H1 (cell line): Measurements from ENCODE around the gene QRICH2.

Experiments
- BCL11A ChIP-seq, 2 experiments: IDR thresholded peaks; one replicate each; pipeline ENCODE4 v1.6.1; 2011; ENCODE audit warnings: low read depth in 2 of 2, low read length in 2 of 2, mild to moderate bottlenecking in 2 of 2
- CHD2 ChIP-seq: IDR thresholded peaks from 2 replicates; pipeline ENCODE4 v1.6.1; 2012; ENCODE audit warnings: low read length, improper control_type of control experiment
- CREB1 ChIP-seq: IDR thresholded peaks from 2 replicates; pipeline ENCODE4 v1.6.1; 2012; ENCODE audit warnings: inconsistent platforms
- CTCF ChIP-seq, 3 experiments: IDR thresholded peaks; 1 replicate in 2 of 3; 2 replicates in 1 of 3; pipeline versions ENCODE4 v1.5.1 to v1.6.1; 2011; ENCODE audit warnings: low read length in 3 of 3, mild to moderate bottlenecking in 3 of 3, inconsistent platforms in 2 of 3, low read depth in 1 of 3, moderate library complexity in 1 of 3; ENCODE audit not compliant: insufficient read depth in 1 of 3; ENCODE audit errors: control extremely low read depth in 1 of 3
- EP300 ChIP-seq, 2 experiments: IDR thresholded peaks; 1 replicate in 1 of 2; 2 replicates in 1 of 2; pipeline ENCODE4 v1.6.1; 2011 to 2012; ENCODE audit warnings: low read depth in 2 of 2, low read length in 2 of 2, mild to moderate bottlenecking in 2 of 2, borderline replicate concordance in 1 of 2, inconsistent platforms in 1 of 2, moderate library complexity in 1 of 2
- EZH2 ChIP-seq: fragments of 200-600 bp; sonication (generic); IDR thresholded peaks from 2 replicates; pipeline ENCODE4 v1.7.1; 2012; ENCODE audit warnings: low read depth, mild to moderate bottlenecking, moderate library complexity, low read length, inconsistent platforms; ENCODE audit not compliant: severe bottlenecking
- MAFK ChIP-seq: IDR thresholded peaks from 2 replicates; pipeline ENCODE4 v1.6.1; 2012; ENCODE audit warnings: low read depth, mild to moderate bottlenecking, improper control_type of control experiment, low read length
- POLR2A ChIP-seq, 2 experiments: IDR thresholded peaks; 1 replicate in 1 of 2; 2 replicates in 1 of 2; pipeline ENCODE4 v1.6.1; 2011; ENCODE audit warnings: low read depth in 2 of 2, low read length in 2 of 2, mild to moderate bottlenecking in 2 of 2; ENCODE audit errors: control extremely low read depth in 1 of 2
- RNF2 ChIP-seq: fragments of 200-900, 300-1000 bp; sonication (generic); IDR thresholded peaks from 2 replicates; pipeline ENCODE4 v1.7.1; 2016; ENCODE audit warnings: borderline replicate concordance, low read depth, mild to moderate bottlenecking, antibody characterized with exemption, low read length; ENCODE audit not compliant: poor library complexity, severe bottlenecking; ENCODE audit errors: missing control alignments
- YY1 ChIP-seq: IDR thresholded peaks from 2 replicates; pipeline ENCODE4 v1.6.1; 2011; ENCODE audit warnings: low read depth, mild to moderate bottlenecking, low read length
- TF ChIP-seq, protein P1 (sequence below): IDR thresholded peaks from 2 replicates; pipeline ENCODE4 v1.6.1; 2011; ENCODE audit warnings: low read length, improper control_type of control experiment

DNA sequence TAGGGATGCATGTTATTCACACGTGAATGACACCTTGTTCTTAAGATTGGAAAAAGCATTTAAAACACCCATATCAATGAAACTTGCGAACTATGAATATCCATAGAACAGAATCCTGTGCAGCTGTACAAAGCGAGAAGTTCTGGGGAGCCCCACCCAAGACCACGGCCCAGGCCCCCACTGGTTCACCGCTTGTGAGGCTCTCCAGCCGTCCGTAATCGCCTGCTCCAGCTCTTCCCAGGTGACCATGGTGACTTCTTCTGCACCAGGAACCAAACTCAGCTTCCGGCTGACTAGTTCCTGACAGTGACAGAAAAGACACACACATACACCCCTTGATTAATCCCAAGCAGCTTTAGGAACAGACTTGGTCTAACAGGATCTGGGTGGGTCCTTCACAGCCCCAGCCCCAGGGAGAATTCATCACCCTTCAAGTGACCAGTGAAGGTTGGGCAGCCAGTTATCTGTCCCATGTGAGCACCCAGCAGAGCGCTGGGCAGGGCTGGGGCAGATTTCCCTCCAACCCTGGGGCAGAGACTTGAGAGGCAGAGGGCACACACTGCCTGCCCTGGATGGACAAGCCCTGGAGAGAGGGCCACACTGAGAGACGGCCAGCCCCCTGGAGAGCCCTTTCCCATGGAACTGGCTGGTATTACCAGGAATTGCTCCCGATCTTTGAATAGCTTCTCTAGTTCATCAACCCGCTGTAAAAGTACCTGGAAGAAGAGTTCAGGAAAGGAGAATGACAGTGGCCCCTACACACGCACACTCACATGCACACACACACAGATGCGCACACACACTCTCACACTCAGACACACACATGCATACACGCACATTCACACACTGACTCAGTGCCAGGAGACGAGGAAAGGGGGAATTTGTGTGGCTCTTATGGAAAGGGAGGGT, 3.6 kb downstream of the QRICH2 start:
- TF ChIP-seq EP300 (IDR thresholded peaks at IDR 0.05; ENCODE audit: borderline replicate concordance in 1 of 2, low read depth in 2 of 2, low read length in 2 of 2) (no peak), POLR2A (IDR thresholded peaks at IDR 0.05; ENCODE audit: control extremely low read depth in 1 of 2, low read depth in 2 of 2, low read length in 2 of 2) (no peak), MAFK (no peak), CTCF (IDR thresholded peaks at IDR 0.05; ENCODE audit: control extremely low read depth in 1 of 3, insufficient read depth in 1 of 3, low read depth in 1 of 3, low read length in 3 of 3) (no peak), BCL11A (IDR thresholded peaks at IDR 0.05; ENCODE audit: low read depth in 2 of 2, low read length in 2 of 2) (no peak), RNF2 (no peak), CHD2 (no peak), CREB1 (no peak), EZH2 (no peak), YY1 (no peak)
- TF ChIP-seq, protein P1, sequence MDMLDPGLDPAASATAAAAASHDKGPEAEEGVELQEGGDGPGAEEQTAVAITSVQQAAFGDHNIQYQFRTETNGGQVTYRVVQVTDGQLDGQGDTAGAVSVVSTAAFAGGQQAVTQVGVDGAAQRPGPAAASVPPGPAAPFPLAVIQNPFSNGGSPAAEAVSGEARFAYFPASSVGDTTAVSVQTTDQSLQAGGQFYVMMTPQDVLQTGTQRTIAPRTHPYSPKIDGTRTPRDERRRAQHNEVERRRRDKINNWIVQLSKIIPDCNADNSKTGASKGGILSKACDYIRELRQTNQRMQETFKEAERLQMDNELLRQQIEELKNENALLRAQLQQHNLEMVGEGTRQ, result no peak
